ENCODE results near the gene STRN4. TPM values are rescaled to one million over a fixed set of nuclear protein-coding genes. Genes with fewer than 3 reads are reported as not detected.

The STRN4 gene
- polyA plus RNA-seq, 3 donors, result 37.5 to 239 (median 48.0) TPM

DNA sequence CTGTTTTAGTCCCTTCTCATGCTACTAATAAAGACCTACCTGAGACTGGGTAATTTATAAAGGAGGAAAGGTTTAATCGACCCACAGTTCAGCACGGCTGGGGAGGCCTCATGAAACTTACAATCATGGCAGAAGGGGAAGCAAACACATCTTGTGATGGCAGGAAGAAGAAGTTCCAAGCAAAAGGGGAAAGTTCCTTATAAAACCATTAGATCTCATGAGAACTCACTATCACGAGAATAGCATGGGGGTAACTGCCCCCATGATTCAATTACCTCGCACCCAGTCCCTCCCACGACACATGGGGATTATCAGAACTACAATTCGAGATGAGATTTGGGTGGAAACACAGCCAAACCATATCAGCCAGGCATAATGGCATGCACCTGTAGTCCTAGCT lies 13.0 kb upstream of the STRN4 start:
- peak overlapping the region; percentile 6 to 8 for H3K27ac ChIP-seq (ENCODE audit: low read depth in 1 of 2, low read length in 2 of 2)
- H3K27me3 ChIP-seq (ENCODE audit: control insufficient read depth in 2 of 2, insufficient read depth in 2 of 2, low read length in 2 of 2), result no peaks in the 10 kb centered on the region
- H3K9ac ChIP-seq (ENCODE audit: insufficient read depth, low read length, poor library complexity, severe bottlenecking), result no peak overlapping the region
- H3K36me3 Mint-ChIP-seq, result peaks cover 3 to 14% of the 10 kb centered on the region in 2 donors
- H3K9me3 ChIP-seq (replicated peaks in 1 of 2; ENCODE audit: control insufficient read depth in 1 of 2, insufficient read depth in 1 of 2, low read length in 2 of 2), result no peaks in the 10 kb centered on the region
- no peaks in the 10 kb centered on the region for H3K79me2 ChIP-seq (ENCODE audit: insufficient read depth, low read length)
- H3K4me3 Mint-ChIP-seq, result no peak overlapping the region
- no peaks in the 10 kb centered on the region for H3K36me3 ChIP-seq (replicated peaks in 1 of 2; ENCODE audit: control insufficient read depth in 1 of 2, insufficient read depth in 2 of 2, low read length in 2 of 2)
- peak in 2 of 3 donors; percentile 25 to 42 for DNase-seq
- H3K27me3 Mint-ChIP-seq (ENCODE audit: low read depth in 3 of 3), result no peaks in the 10 kb centered on the region
- no peak overlapping the region for H2AFZ ChIP-seq (ENCODE audit: insufficient read depth, low read depth, low read length, poor library complexity, severe bottlenecking)
- no peak overlapping the region for H3K4me3 ChIP-seq (replicated peaks in 1 of 3; ENCODE audit: low read depth in 2 of 3, low read length in 3 of 3)
- peak overlapping the region; percentile 2 to 87 (median 65) for H3K27ac Mint-ChIP-seq
- peaks cover 0 to 4% (median 2%) of the 10 kb centered on the region in 7 donors for H3K9me3 Mint-ChIP-seq
- peaks cover 28 to 35% of the 10 kb centered on the region in 2 donors for H3K4me1 ChIP-seq (ENCODE audit: control insufficient read depth in 1 of 2, insufficient read depth in 2 of 2, low read length in 2 of 2)
- TF ChIP-seq, protein P1, sequence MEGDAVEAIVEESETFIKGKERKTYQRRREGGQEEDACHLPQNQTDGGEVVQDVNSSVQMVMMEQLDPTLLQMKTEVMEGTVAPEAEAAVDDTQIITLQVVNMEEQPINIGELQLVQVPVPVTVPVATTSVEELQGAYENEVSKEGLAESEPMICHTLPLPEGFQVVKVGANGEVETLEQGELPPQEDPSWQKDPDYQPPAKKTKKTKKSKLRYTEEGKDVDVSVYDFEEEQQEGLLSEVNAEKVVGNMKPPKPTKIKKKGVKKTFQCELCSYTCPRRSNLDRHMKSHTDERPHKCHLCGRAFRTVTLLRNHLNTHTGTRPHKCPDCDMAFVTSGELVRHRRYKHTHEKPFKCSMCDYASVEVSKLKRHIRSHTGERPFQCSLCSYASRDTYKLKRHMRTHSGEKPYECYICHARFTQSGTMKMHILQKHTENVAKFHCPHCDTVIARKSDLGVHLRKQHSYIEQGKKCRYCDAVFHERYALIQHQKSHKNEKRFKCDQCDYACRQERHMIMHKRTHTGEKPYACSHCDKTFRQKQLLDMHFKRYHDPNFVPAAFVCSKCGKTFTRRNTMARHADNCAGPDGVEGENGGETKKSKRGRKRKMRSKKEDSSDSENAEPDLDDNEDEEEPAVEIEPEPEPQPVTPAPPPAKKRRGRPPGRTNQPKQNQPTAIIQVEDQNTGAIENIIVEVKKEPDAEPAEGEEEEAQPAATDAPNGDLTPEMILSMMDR (IDR thresholded peaks at IDR 0.05), result no peak
- intact Hi-C loops (cut with micrococcal nuclease), result loop anchor here in 1 of 2 donors (5.0 kb wide), 1 partner anchor 83 kb away; no protein-coding TSS in a partner anchor
- peaks cover 7% of the 10 kb centered on the region for H4K20me1 ChIP-seq (ENCODE audit: insufficient read depth, low read length)
- H3K4me1 Mint-ChIP-seq, result peaks cover 32% of the 10 kb centered on the region
- H3K4me2 ChIP-seq (replicated peaks; ENCODE audit: extremely low read depth, low read length, poor library complexity, severe bottlenecking), result no peak overlapping the region
- WGBS (ENCODE audit: insufficient coverage), result no CpG with 5 or more reads among the region's 6 CpGs

DNA sequence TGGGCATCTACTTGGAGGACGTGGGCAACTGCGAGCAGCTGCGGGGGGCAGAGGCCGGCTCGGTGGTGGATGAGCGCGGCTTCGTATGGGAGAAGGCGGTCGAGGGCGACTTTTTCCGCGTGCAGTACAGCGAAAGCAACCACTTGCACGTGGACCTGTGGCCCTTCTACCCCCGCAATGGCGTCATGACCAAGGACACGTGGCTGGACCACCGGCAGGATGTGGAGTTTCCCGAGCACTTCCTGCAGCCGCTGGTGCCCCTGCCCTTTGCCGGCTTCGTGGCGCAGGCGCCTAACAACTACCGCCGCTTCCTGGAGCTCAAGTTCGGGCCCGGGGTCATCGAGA lies 10.3 kb upstream of the STRN4 start:
- peaks cover 10 to 23% of the 10 kb centered on the region in 2 donors for H3K36me3 Mint-ChIP-seq
- no peaks in the 10 kb centered on the region for H3K79me2 ChIP-seq (ENCODE audit: insufficient read depth, low read length)
- H2AFZ ChIP-seq (ENCODE audit: insufficient read depth, low read depth, low read length, poor library complexity, severe bottlenecking), result no peak overlapping the region
- TF ChIP-seq, protein P1 (IDR thresholded peaks at IDR 0.05), result no peak
- peaks cover 0 to 4% (median 4%) of the 10 kb centered on the region in 3 donors for H3K27me3 Mint-ChIP-seq (ENCODE audit: low read depth in 3 of 3)
- no peaks in the 10 kb centered on the region for H3K36me3 ChIP-seq (replicated peaks in 1 of 2; ENCODE audit: control insufficient read depth in 1 of 2, insufficient read depth in 2 of 2, low read length in 2 of 2)
- no peak overlapping the region for H3K9ac ChIP-seq (ENCODE audit: insufficient read depth, low read length, poor library complexity, severe bottlenecking)
- no peak overlapping the region for H3K4me3 Mint-ChIP-seq
- no peak overlapping the region for H3K27ac Mint-ChIP-seq
- DNase-seq, result no peak
- peaks cover 35% of the 10 kb centered on the region for H3K4me1 Mint-ChIP-seq
- H3K27me3 ChIP-seq (ENCODE audit: control insufficient read depth in 2 of 2, insufficient read depth in 2 of 2, low read length in 2 of 2), result no peaks in the 10 kb centered on the region
- H3K27ac ChIP-seq (ENCODE audit: low read depth in 1 of 2, low read length in 2 of 2), result no peak overlapping the region
- H3K4me3 ChIP-seq (replicated peaks in 1 of 3; ENCODE audit: low read depth in 2 of 3, low read length in 3 of 3), result no peak overlapping the region
- 67% methylated on average over 23 of the region's 30 CpGs for WGBS (ENCODE audit: insufficient coverage)
- H4K20me1 ChIP-seq (ENCODE audit: insufficient read depth, low read length), result peaks cover 7% of the 10 kb centered on the region
- peaks cover 28 to 35% of the 10 kb centered on the region in 2 donors for H3K4me1 ChIP-seq (ENCODE audit: control insufficient read depth in 1 of 2, insufficient read depth in 2 of 2, low read length in 2 of 2)
- intact Hi-C loops (cut with micrococcal nuclease), result loop anchor here in 1 of 2 donors (5.0 kb wide), 1 partner anchor 86 kb away; no protein-coding TSS in a partner anchor
- H3K9me3 ChIP-seq (replicated peaks in 1 of 2; ENCODE audit: control insufficient read depth in 1 of 2, insufficient read depth in 1 of 2, low read length in 2 of 2), result no peaks in the 10 kb centered on the region
- H3K4me2 ChIP-seq (replicated peaks; ENCODE audit: extremely low read depth, low read length, poor library complexity, severe bottlenecking), result no peak overlapping the region
- H3K9me3 Mint-ChIP-seq, result peaks cover 0 to 4% (median 2%) of the 10 kb centered on the region in 7 donors

Measured in CD14-positive monocyte (primary cell).